K562 (cell line): ENCODE data around the gene ZNF385C. TPM values are rescaled to one million over a fixed set of nuclear protein-coding genes. Genes with fewer than 3 reads are reported as not detected.

ENCODE experiments used
- ATF2 ChIP-seq: sonication (generic); formaldehyde crosslinking; IDR thresholded peaks from 2 replicates; pipeline ENCODE4 v1.8.1; 2022; ENCODE audit warnings: missing genetic modification reagents
- CHCHD3 ChIP-seq: fragments of 250-450 bp; sonication (Bioruptor Pico); IDR thresholded peaks from 2 replicates; pipeline ENCODE4 v2.1.2; 2022; ENCODE audit warnings: mild to moderate bottlenecking
- CHD1 ChIP-seq: fragments of 200-600 bp; sonication (generic); IDR thresholded peaks from one replicate; pipeline ENCODE4 v1.6.1; 2012; ENCODE audit warnings: mild to moderate bottlenecking, moderate library complexity, low read length, inconsistent platforms
- CTBP1 ChIP-seq: fragments of 450-650 bp; IDR thresholded peaks from 2 replicates; pipeline ENCODE4 v1.6.1; 2016; ENCODE audit warnings: borderline replicate concordance
- ELF1 ChIP-seq: fragments of 200-800 bp; sonication (Bioruptor generic); IDR thresholded peaks from 2 replicates; pipeline ENCODE4 v1.6.1; 2016; ENCODE audit warnings: missing genetic modification characterization, missing compliant biosample characterization
- FOXM1 ChIP-seq, 2 experiments: fragments of 450-650 bp in 1 of 2; sonication (generic) in 1 of 2; formaldehyde crosslinking in 1 of 2; IDR thresholded peaks; 2 replicates each; pipeline versions ENCODE4 v1.6.1 to v1.9.0; 2017 to 2022; ENCODE audit warnings: low read depth in 2 of 2, mild to moderate bottlenecking in 2 of 2, missing genetic modification reagents in 1 of 2, moderate library complexity in 1 of 2
- ID3 ChIP-seq, 2 experiments: fragments of 250-450 bp in 1 of 2; fragments of 450-650 bp in 1 of 2; sonication (Bioruptor Pico) in 1 of 2; IDR thresholded peaks; 2 replicates each; pipeline versions ENCODE4 v1.6.1 to v1.8.0; 2016 to 2021; ENCODE audit warnings: mild to moderate bottlenecking in 2 of 2, moderate library complexity in 2 of 2, missing compliant biosample characterization in 1 of 2, missing genetic modification characterization in 1 of 2
- MTA2 ChIP-seq: fragments of 450-650 bp; IDR thresholded peaks from 2 replicates; pipeline ENCODE4 v1.6.1; 2016; ENCODE audit warnings: low read depth
- MYBL2 ChIP-seq, 2 experiments: fragments of 450-650 bp in 1 of 2; sonication (generic) in 1 of 2; formaldehyde crosslinking in 1 of 2; IDR thresholded peaks; 2 replicates each; pipeline versions ENCODE4 v1.6.1 to v1.8.1; 2017 to 2022; ENCODE audit warnings: borderline replicate concordance in 1 of 2, inconsistent platforms in 1 of 2, low read depth in 1 of 2, mild to moderate bottlenecking in 1 of 2, missing genetic modification reagents in 1 of 2, moderate library complexity in 1 of 2
- PPARD ChIP-seq: fragments of 250-450 bp; sonication (Bioruptor Pico); IDR thresholded peaks from 2 replicates; pipeline ENCODE4 v1.8.0; 2022; ENCODE audit warnings: inconsistent platforms, mild to moderate bottlenecking, moderate library complexity
- PREB ChIP-seq: sonication (generic); formaldehyde crosslinking; IDR thresholded peaks from 2 replicates; pipeline ENCODE4 v1.8.1; 2023; ENCODE audit warnings: mild to moderate bottlenecking, missing genetic modification reagents
- RBM22 ChIP-seq: fragments of 200-400 bp; formaldehyde crosslinking; IDR thresholded peaks from 2 replicates; pipeline ENCODE4 v1.6.1; 2018; ENCODE audit warnings: low read length, low read depth; ENCODE audit not compliant: poor library complexity, severe bottlenecking
- REST ChIP-seq, 2 experiments: fragments of 450-650 bp; formaldehyde crosslinking in 1 of 2; IDR thresholded peaks; 2 replicates each; pipeline versions ENCODE4 v1.4.0 to v1.6.1; 2014 to 2020; ENCODE audit warnings: mild to moderate bottlenecking in 2 of 2, borderline replicate concordance in 1 of 2, low read depth in 1 of 2
- SMARCA4 ChIP-seq: fragments of 450-650 bp; IDR thresholded peaks from 2 replicates; pipeline ENCODE4 v1.6.1; 2016
- ZNF23 ChIP-seq: fragments of 250-450 bp; sonication (Bioruptor Pico); IDR thresholded peaks from 2 replicates; pipeline ENCODE4 v1.4.0; 2020; ENCODE audit warnings: mild to moderate bottlenecking
- polyA plus RNA-seq, 8 experiments: library from polyadenylated mRNA; depleted of rRNA in 4 of 8; stranded (reverse) in 5 of 8; unstranded in 3 of 8; fragments of >200 nt; fragmentation: Nextera tagmentation in 2 of 8; fragmentation: Illumina TruSeq in 1 of 8; extraction: Ambion mirVana in 2 of 8; extraction: Trizol in 1 of 8; gene quantifications; 2 replicates each; pipeline versions ENCODE4 v1.2.1 to v1.2.3, GENCODE V29; 2011 to 2014; ENCODE audit warnings: inconsistent platforms in 1 of 8, missing spikeins in 1 of 8
- total RNA-seq, 7 experiments: library from RNA; depleted of rRNA in 6 of 7; stranded (reverse); fragments of >200 nt in 6 of 7; fragmentation: Illumina TruSeq in 2 of 7; extraction: Trizol in 2 of 7; gene quantifications; 2 replicates each; pipeline versions ENCODE4 v1.2.1 to v1.2.3, GENCODE V29; 2011 to 2021; ENCODE audit warnings: low replicate concordance in 1 of 7

Gene ZNF385C
- total and polyA plus RNA-seq, 9 of the 15 experiments (the other 6 are each of a cell fraction or from before 2014, with no cell fraction given), result 0.03 to 0.35 (median 0.18) TPM; not detected in 1

GRCh38 chr17:42101513-42102292 is 3.4 kb upstream of the ZNF385C start (continued):
- peak; percentile 84 for TF ChIP-seq REST (IDR thresholded peaks at IDR 0.05; ENCODE audit: borderline replicate concordance)
- TF ChIP-seq REST (CRISPR knock-in tag; IDR thresholded peaks at IDR 0.05; ENCODE audit: low read depth), result no peak
- TF ChIP-seq MTA2, result no peak
- TF ChIP-seq MYBL2 (IDR thresholded peaks at IDR 0.05; ENCODE audit: low read depth), result no peak
- no peak for TF ChIP-seq MYBL2 (CRISPR knock-in tag; IDR thresholded peaks at IDR 0.05; ENCODE audit: borderline replicate concordance)
- no peak for TF ChIP-seq RBM22
- peak; percentile 48; the same call in 1 of the 2 replicates for TF ChIP-seq CTBP1
- no peak for TF ChIP-seq ID3 (CRISPR knock-in tag; IDR thresholded peaks at IDR 0.05)
- no peak for TF ChIP-seq ID3 (tag; IDR thresholded peaks at IDR 0.05)
- TF ChIP-seq SMARCA4, result no peak
- TF ChIP-seq ZNF23, result no peak
- TF ChIP-seq PPARD (CRISPR knock-in tag), result no peak
- TF ChIP-seq FOXM1 (IDR thresholded peaks at IDR 0.05; ENCODE audit: low read depth), result no peak
- no peak for TF ChIP-seq FOXM1 (CRISPR knock-in tag; IDR thresholded peaks at IDR 0.05; ENCODE audit: low read depth)
- no peak for TF ChIP-seq ATF2
- no peak for TF ChIP-seq PREB (CRISPR knock-in tag)
- no peak for TF ChIP-seq ELF1 (tag)
- no peak for TF ChIP-seq CHD1
- no peak for TF ChIP-seq CHCHD3
